ENCODE data around the gene GPR156.
A peak's percentile ranks its signal among the peaks of the same experiment; 100 is the strongest.
"Not testable (repeated sequence)": the region's sequence is repeated elsewhere in the genome, so short reads cannot be mapped to it uniquely, and the experiment has no call there.

The GPR156 gene

GRCh38 chr3:120284747-120285507 is at the start of gene GPR156:
Gene GPR156, minus strand, starts transcription at chr3:120285222. Its CDS starts 41,124 bp downstream, at chr3:120244098.
- TF ChIP-seq, protein P1, sequence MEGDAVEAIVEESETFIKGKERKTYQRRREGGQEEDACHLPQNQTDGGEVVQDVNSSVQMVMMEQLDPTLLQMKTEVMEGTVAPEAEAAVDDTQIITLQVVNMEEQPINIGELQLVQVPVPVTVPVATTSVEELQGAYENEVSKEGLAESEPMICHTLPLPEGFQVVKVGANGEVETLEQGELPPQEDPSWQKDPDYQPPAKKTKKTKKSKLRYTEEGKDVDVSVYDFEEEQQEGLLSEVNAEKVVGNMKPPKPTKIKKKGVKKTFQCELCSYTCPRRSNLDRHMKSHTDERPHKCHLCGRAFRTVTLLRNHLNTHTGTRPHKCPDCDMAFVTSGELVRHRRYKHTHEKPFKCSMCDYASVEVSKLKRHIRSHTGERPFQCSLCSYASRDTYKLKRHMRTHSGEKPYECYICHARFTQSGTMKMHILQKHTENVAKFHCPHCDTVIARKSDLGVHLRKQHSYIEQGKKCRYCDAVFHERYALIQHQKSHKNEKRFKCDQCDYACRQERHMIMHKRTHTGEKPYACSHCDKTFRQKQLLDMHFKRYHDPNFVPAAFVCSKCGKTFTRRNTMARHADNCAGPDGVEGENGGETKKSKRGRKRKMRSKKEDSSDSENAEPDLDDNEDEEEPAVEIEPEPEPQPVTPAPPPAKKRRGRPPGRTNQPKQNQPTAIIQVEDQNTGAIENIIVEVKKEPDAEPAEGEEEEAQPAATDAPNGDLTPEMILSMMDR (conservative IDR thresholded peaks at IDR 0.05; ENCODE audit: control insufficient read depth, insufficient read depth, low read depth, low read length): no peak
- H3K4me3 ChIP-seq (ENCODE audit: control insufficient read depth, low read depth, low read length): peak within 1 kb of the TSS; percentile 54
- DNase-seq (ENCODE audit: low read depth): no peak

DNA sequence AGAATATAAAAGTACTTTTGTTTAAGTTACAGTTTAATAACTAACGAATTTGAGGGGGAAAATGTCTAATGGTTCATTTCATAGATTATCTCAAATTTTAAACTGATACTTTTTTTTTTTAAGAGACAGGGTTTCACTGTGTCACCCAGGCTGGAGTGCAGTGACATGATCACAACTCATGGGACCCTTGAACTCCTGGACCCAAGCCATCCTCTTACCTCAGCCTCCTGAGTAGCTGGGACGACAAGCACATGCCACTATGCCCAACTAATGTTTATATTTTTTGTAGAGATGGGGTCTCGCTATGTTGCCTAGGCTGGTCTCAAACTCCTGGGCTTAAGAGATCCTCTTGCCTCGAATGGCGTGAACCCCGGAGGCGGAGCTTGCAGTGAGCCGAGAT is 47.6 kb upstream of the GPR156 start:
- TF ChIP-seq, protein P1 (conservative IDR thresholded peaks at IDR 0.05; ENCODE audit: control insufficient read depth, insufficient read depth, low read depth, low read length): no peak
- DNase-seq (ENCODE audit: low read depth): no peak
- no peak overlapping the region for H3K4me3 ChIP-seq (ENCODE audit: control insufficient read depth, low read depth, low read length)

- H3K4me3 ChIP-seq (ENCODE audit: control insufficient read depth, low read depth, low read length): no peak overlapping the region
- TF ChIP-seq, protein P1 (conservative IDR thresholded peaks at IDR 0.05; ENCODE audit: control insufficient read depth, insufficient read depth, low read depth, low read length): no peak
- DNase-seq (ENCODE audit: low read depth): peak; percentile 23
These were observed 46.1 kb upstream of the GPR156 start for GRCh38 chr3:120331076-120331475.

DNA sequence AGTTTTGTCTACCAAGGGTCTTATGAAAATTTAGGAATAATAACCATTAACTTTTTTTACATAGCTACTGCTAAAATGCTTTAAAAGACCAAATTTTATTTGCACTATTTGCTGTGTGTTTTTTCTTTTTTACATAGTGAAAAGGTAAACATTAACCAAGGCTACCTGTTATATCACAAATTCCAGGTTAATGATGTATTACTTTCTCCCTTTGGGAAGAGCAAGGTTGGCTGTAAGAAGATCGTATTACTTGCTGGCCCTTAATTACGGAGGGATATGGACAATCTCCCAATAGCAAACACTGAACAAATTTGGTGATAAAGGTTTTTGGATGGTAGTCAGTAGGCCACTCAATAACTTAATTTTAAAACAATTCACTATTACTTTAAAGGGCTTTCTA is 41.8 kb upstream of the GPR156 start:
- H3K4me3 ChIP-seq (ENCODE audit: control insufficient read depth, low read depth, low read length): no peak overlapping the region
- no peak for DNase-seq (ENCODE audit: low read depth)
- TF ChIP-seq, protein P1 (conservative IDR thresholded peaks at IDR 0.05; ENCODE audit: control insufficient read depth, insufficient read depth, low read depth, low read length): no peak

DNA sequence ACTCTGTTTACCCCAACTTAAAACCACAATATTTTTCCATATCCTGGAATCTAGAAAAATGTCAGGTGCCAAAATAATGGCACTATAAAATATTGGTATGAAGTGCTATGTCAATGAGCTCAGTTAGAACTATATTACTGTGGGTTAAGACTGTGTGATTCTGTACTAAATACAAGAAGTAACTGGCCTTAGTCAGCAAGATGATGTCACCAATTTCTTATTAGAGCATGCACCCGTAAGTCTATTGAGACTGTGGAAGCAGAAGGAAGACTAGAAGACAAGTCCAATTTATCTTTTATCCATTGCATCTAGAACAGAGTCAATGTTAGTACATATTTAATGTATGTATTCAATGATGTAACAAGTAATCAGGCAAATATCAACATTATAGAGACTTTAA is 39.2 kb upstream of the GPR156 start:
- TF ChIP-seq, protein P1 (conservative IDR thresholded peaks at IDR 0.05; ENCODE audit: control insufficient read depth, insufficient read depth, low read depth, low read length): no peak
- peak; percentile 51 for DNase-seq (ENCODE audit: low read depth)
- no peak overlapping the region for H3K4me3 ChIP-seq (ENCODE audit: control insufficient read depth, low read depth, low read length)

DNA sequence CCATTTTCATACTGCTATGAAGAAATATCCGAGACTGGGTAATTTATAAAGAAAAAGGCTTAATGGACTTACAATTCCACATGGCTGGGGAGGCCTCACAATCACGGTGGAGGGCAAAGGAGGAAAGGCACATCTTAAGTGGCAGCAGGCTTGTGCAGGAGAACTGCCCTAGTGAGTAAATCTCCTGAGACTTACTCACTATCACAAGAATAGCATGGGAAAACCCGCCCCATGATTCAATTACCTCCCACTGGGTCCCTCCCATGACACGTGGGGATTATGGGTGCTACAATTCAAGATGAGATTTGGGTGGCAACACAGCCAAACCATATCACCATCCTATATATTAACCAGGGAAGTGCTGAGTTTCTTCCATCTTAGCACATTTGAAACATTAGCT is 38.7 kb upstream of the GPR156 start:
- H3K4me3 ChIP-seq (ENCODE audit: control insufficient read depth, low read depth, low read length): not testable (repeated sequence)
- peak; percentile 38 for DNase-seq (ENCODE audit: low read depth)

DNA sequence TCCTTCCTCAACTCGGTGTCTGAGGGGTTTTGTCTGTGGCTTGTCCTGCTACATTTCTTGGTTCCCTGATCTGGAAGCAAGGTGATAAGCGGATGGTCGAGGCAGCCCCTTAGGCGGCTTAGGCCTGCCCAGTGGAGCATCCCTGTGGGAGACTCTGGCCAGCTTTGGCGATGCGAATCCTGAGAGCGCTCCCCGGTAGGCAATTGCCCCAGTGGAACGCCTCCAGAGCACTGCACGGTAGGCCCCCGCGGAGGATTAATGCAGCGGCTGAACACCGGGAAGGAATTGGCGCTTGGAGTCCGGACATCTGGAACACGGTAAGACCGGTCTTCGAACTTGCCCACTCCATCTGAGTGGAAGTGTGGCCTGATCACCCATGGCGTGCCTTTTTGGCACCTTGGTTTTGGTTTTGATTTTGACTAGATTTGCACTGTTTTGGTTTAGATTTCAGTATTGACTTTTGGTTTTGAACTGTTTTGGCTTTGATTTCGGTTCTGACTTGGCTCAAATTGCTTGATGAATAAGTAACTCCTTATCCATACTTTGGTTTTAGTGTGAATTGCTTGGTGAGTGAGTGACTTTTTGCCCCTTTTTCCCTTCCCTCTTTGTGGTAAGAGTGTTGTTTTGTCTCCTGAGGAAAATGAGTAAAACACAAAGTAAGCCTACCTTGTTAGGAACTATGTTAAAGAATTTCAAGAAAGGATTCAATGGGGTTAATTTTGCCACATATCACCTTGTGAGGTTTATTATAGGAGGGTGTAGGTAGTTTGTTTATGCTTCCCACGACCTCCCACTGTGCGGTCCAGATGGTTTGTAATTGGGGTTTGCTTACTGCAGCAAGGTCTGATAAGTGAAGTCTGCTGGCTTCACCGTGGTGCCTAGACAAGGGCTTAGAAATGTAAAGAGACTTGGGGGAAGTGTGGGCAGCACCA is 27.1 kb upstream of the GPR156 start:
- DNase-seq (ENCODE audit: low read depth): no peak
- TF ChIP-seq, protein P1 (conservative IDR thresholded peaks at IDR 0.05; ENCODE audit: control insufficient read depth, insufficient read depth, low read depth, low read length): no peak
- no peak overlapping the region for H3K4me3 ChIP-seq (ENCODE audit: control insufficient read depth, low read depth, low read length)
